Measurements from ENCODE around the gene GOLPH3L.
"Not testable (repeated sequence)": the region's sequence is repeated elsewhere in the genome, so short reads cannot be mapped to it uniquely, and the experiment has no call there.

GOLPH3L gene

DNA sequence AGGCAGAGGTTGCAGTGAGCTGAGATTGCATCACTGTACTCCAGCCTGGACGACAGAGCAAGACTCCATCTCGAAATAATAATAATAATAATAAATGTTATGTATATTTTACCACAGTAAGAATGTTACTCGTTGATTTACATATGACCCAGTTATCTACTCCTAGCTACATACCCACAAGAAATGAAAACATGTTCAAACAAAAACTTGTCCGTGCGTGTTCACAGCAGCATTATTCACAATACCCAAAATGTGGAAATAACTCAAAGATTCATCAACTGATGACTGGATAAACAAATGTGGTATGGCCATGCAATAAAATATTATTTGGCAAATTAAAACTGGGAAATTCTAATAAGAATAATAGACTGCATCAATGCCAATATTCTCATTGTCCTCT is 35.8 kb downstream of the GOLPH3L start:
- no peak for DNase-seq (ENCODE audit: low read depth)
- H3K4me3 ChIP-seq (ENCODE audit: low read depth, low read length): no peak overlapping the region
- TF ChIP-seq CTCF (IDR thresholded peaks at IDR 0.05; ENCODE audit: control insufficient read depth, extremely low read depth, insufficient read depth): no peak

DNA sequence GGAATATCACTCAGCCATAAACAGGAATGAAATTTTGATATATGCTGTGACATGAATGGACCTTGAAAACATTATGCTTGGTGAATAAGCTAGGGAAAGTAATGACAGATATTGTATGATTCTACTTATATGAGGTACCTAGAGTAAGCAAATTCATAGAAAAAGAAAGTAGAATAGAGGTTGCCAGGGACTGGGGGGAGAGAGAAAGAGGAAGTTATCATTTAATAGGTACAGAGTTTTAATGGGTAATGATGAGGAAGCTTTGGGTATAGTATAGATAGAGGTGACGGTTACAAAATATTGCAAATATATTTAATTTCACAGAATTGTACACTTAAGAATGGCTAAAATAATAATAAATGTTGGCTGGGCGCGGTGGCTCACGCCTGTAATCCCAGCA is 36.4 kb downstream of the GOLPH3L start:
- no peak overlapping the region for H3K4me3 ChIP-seq (ENCODE audit: low read depth, low read length)
- DNase-seq (ENCODE audit: low read depth): no peak
- no peak for TF ChIP-seq CTCF (IDR thresholded peaks at IDR 0.05; ENCODE audit: control insufficient read depth, extremely low read depth, insufficient read depth)

DNA sequence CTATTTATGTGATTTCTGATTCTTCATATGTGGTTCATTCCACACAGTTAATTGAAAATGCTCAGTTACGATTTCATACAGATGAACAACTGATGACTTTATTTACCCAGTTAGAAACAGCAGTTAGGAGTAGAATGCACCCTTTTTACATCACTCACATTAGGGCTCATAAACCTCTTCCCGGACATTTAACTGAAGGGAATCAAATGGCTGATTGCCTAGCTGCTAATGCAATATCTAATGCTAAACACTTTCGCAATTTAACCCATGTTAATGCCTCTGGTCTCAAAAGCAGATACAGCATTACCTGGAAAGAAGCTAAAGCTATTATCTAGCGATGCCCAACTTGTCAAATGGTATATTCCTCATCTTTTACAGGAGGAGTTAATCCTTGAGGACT is 39.9 kb downstream of the GOLPH3L start:
- DNase-seq (ENCODE audit: low read depth); H3K4me3 ChIP-seq (ENCODE audit: low read depth, low read length): not testable (repeated sequence)

- DNase-seq (ENCODE audit: low read depth); H3K4me3 ChIP-seq (ENCODE audit: low read depth, low read length): not testable (repeated sequence)
Measured at GRCh38 chr1:150654635-150655034, 42.3 kb downstream of the GOLPH3L start.

DNA sequence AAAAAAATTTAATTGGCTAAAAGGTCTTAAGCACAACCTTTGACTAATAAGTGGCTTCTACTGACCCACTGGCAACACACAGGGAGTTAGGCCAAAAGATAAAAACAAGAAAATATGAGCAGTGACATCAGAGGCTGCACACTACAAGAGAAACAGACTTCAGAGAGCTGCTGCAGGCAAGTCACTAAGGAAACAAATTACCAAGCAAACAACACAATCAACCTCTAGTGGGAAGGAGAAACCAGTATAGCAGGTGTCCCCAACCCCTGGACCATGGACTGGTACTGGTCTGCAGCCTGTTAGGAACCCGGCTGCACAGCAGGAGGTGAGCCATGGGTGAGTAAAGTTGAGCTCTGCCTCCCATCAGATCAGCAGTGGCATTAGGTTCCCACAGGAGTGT is 46.8 kb downstream of the GOLPH3L start:
- peak; percentile 82 for DNase-seq (ENCODE audit: low read depth)
- H3K4me3 ChIP-seq (ENCODE audit: low read depth, low read length): no peak overlapping the region
- TF ChIP-seq CTCF (IDR thresholded peaks at IDR 0.05; ENCODE audit: control insufficient read depth, extremely low read depth, insufficient read depth): no peak

DNA sequence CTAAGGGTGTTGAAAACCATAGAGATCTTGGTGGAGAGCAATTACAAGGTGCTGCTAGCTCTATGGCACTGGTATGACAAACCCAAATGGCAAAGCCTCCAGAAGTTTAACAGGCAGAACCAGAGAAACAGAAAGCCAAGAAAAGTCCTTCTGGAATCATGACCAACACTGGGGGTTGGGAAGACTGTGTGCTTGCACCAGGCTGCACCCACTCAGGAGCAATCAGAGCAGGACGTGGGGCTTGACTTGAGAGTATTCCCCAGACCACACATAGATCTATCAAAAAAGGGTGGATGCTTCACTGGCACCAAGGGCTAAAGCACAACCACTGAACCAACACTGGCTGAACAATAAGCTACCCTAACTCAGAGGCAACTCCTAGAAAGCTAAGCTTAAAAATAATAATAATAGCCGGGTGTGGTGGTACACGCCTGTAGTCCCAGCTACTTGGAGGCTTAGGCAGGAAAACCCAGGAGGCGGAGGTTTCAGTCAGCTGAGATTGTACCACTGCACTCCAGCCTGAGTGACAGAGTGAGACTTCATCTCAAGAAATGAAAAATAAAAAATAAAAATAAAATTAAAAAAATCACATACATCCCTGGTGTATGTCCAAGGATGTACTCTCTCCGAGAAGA is 47.4 kb downstream of the GOLPH3L start:
- DNase-seq (ENCODE audit: low read depth): no peak
- TF ChIP-seq CTCF (IDR thresholded peaks at IDR 0.05; ENCODE audit: control insufficient read depth, extremely low read depth, insufficient read depth): no peak
- H3K4me3 ChIP-seq (ENCODE audit: low read depth, low read length): no peak overlapping the region

- H3K4me3 ChIP-seq (ENCODE audit: low read depth, low read length): no peak overlapping the region
- no peak for TF ChIP-seq CTCF (IDR thresholded peaks at IDR 0.05; ENCODE audit: control insufficient read depth, extremely low read depth, insufficient read depth)
- DNase-seq (ENCODE audit: low read depth): no peak
Measured at GRCh38 chr1:150642296-150642695, 54.7 kb downstream of the GOLPH3L start.

GRCh38 chr1:150641126-150641815 is 55.7 kb downstream of the GOLPH3L start:
- DNase-seq (ENCODE audit: low read depth); H3K4me3 ChIP-seq (ENCODE audit: low read depth, low read length): not testable (repeated sequence)

DNA sequence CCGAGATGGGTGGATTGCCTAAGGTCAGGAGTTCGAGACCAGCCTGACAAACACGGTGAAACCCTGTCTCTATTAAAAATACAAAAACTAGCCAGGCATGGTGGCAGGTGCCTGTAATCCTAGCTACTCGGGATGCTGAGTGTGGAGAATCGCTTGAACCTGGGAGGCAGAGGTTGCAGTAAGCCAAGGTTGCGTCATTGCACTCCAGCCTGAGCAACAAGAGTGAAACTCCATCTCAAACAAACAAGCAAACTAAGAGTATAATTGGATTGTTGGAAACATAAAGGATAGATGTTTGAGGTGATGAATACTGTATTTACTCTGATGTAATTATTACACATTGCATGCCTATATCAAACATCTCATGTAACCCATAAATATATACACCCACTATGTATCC is 58.5 kb downstream of the GOLPH3L start:
- not testable (repeated sequence) for DNase-seq (ENCODE audit: low read depth); H3K4me3 ChIP-seq (ENCODE audit: low read depth, low read length)

DNA sequence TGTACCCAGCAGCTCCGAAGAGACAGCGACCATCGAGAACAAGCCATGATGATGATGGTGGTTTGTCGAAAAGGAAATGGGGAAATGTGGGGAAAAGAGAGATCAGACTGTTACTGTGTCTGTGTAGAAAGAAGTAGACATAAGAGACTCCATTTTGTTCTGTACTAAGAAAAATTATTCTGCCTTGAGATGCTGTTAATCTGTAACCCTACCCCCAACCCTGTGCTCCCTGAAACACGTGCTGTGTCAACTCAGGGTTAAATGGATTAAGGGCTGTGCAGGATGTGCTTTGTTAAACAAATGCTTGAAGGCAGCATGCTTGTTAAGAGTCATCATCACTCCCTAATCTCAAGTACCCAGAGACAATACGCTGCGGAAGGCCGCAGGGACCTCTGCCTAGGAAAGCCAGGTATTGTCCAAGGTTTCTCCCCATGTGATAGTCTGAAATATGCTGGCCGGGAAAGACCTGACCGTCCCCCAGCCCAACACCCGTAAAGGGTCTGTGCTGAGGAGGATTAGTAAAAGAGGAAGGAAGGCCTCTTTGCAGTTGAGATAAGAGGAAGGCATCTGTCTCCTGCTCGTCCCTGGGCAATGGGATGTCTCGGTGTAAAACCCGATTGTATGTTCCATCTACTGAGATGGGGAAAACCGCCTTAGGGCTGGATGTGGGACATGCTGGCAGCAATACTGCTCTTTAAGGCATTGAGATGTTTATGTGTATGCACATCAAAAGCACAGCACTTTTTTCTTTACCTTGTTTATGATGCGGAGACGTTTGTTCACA is 61.9 kb downstream of the GOLPH3L start:
- not testable (repeated sequence) for H3K4me3 ChIP-seq (ENCODE audit: low read depth, low read length); DNase-seq (ENCODE audit: low read depth)
